Measurements from ENCODE around the gene SLC1A1. TPM values are rescaled to one million over a fixed set of nuclear protein-coding genes. Genes with fewer than 3 reads are reported as not detected.

Gene SLC1A1
- total RNA-seq, 5 donors from 2014 or later (not counting 1 experiment from before 2014, with no cell fraction given), result 0.26 to 0.46 (median 0.38) TPM; not detected in 2

DNA sequence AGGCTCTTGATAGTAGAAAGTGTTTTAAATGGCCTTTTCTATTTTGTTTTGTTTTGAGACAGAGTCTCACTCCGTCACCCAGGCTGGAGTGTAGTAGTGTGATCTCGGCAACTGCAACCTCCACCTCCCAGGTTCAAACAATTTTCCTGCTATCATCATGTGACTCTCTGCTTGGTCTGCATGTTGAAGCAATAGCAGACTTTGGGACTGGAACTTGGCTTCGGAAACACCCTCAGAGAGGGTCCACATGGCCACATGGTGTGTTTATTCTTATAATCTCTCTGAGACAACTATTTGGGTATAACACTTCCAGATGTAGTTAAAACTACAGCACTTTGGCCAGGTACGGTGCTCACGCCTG is 10.9 kb downstream of the SLC1A1 start:
- Histone ChIP-seq H3K4me1 (ENCODE audit: control insufficient read depth in 1 of 2, extremely low read depth in 1 of 2, insufficient read depth in 2 of 2, low read length in 2 of 2) (no peaks in the 10 kb centered on the region), H3K9me3 (no peaks in the 10 kb centered on the region), H3K27me3 (replicated peaks in 1 of 2; ENCODE audit: control insufficient read depth in 2 of 2, extremely low read depth in 1 of 2, insufficient read depth in 2 of 2, low read length in 1 of 2) (peaks cover 0 to 10% of the 10 kb centered on the region in 2 experiments), H3K27ac (ENCODE audit: low read length) (no peak overlapping the region), H3K36me3 (ENCODE audit: control insufficient read depth in 2 of 2, extremely low read depth in 1 of 2, insufficient read depth in 1 of 2, low read length in 1 of 2) (no peaks in the 10 kb centered on the region), H3K4me3 (ENCODE audit: control insufficient read depth in 1 of 2, extremely low read depth in 1 of 2, low read length in 1 of 2) (no peak overlapping the region)
- H3K27me3 Mint-ChIP-seq, result peaks cover 2 to 7% of the 10 kb centered on the region in 2 donors
- DNase-seq, result no peak
- H3K36me3 Mint-ChIP-seq, result no peaks in the 10 kb centered on the region
- H3K4me3 Mint-ChIP-seq, result no peak overlapping the region
- WGBS (ENCODE audit: insufficient coverage), result no CpG with 5 or more reads among the region's 5 CpGs
- POLR2A ChIA-PET, result no interaction called here
- no peaks in the 10 kb centered on the region for H3K9me3 Mint-ChIP-seq
- CTCF ChIA-PET, result no interaction called here
- H3K4me1 Mint-ChIP-seq, result no peaks in the 10 kb centered on the region
- H3K27ac Mint-ChIP-seq, result no peak overlapping the region
- ATAC-seq (replicated peaks in 1 of 4), result no peak

DNA sequence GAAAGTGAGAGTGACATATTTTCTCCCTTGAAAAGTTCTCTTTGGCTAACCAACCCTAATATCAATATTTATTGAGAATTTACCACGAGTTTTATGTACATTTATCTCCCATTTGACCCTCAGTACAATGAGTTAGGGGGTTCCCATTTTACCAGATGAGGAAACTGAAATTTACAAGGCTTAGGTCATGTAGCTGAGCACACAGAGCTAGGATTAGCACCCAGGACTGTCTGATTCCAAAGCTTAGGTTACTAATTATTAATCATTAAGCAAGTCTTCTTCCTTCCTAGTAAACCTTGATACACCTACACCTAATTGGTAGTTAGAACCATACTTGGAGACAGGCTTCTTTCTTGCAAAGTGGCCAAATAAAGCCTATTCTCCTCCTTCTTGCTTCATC is 12.2 kb downstream of the SLC1A1 start:
- no CpG with 5 or more reads among the region's 1 CpG for WGBS (ENCODE audit: insufficient coverage)
- no peak for DNase-seq

DNA sequence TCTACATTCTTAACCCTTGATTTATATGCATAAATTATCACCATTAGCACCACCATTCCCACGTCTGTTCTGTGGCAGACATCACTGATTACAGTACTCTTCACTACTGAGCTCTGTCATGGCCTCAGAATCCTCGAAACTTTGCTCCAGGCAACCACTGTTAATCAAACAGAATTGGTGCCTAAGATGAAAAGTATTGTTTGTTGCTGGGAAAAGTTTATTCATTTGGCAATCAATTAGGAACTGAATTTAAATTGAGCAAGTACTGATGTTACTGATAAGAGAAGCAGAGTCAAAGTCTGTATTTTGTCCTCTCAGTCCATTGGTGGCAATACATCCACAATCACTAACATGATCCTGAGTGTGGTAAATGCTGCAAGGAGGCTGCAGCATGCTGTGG is 12.8 kb downstream of the SLC1A1 start:
- no peak for DNase-seq
- Histone ChIP-seq H3K27me3 (replicated peaks in 1 of 2; ENCODE audit: control insufficient read depth in 2 of 2, extremely low read depth in 1 of 2, insufficient read depth in 2 of 2, low read length in 1 of 2) (peaks cover 0 to 6% of the 10 kb centered on the region in 2 experiments), H3K36me3 (ENCODE audit: control insufficient read depth in 2 of 2, extremely low read depth in 1 of 2, insufficient read depth in 1 of 2, low read length in 1 of 2) (no peaks in the 10 kb centered on the region), H3K4me1 (ENCODE audit: control insufficient read depth in 1 of 2, extremely low read depth in 1 of 2, insufficient read depth in 2 of 2, low read length in 2 of 2) (no peaks in the 10 kb centered on the region), H3K27ac (ENCODE audit: low read length) (no peak overlapping the region), H3K9me3 (no peaks in the 10 kb centered on the region), H3K4me3 (ENCODE audit: control insufficient read depth in 1 of 2, extremely low read depth in 1 of 2, low read length in 1 of 2) (no peak overlapping the region)
- H3K36me3 Mint-ChIP-seq, result no peaks in the 10 kb centered on the region
- ATAC-seq (replicated peaks in 1 of 4), result no peak
- H3K27ac Mint-ChIP-seq, result no peak overlapping the region
- no peaks in the 10 kb centered on the region for H3K9me3 Mint-ChIP-seq
- H3K4me3 Mint-ChIP-seq, result no peak overlapping the region
- CTCF ChIA-PET, result no interaction called here
- no peaks in the 10 kb centered on the region for H3K4me1 Mint-ChIP-seq
- H3K27me3 Mint-ChIP-seq, result peaks cover 0 to 3% of the 10 kb centered on the region in 2 donors
- POLR2A ChIA-PET, result no interaction called here
- 40% methylated on average over 1 of the region's 2 CpGs for WGBS (ENCODE audit: insufficient coverage)

More for the DNA sequence above, 12.2 kb downstream of the SLC1A1 start:
- H3K4me1 Mint-ChIP-seq, result no peaks in the 10 kb centered on the region
- no peaks in the 10 kb centered on the region for H3K36me3 ChIP-seq (ENCODE audit: control insufficient read depth in 2 of 2, extremely low read depth in 1 of 2, insufficient read depth in 1 of 2, low read length in 1 of 2)
- H3K9me3 ChIP-seq, result no peaks in the 10 kb centered on the region
- no peak overlapping the region for H3K27ac Mint-ChIP-seq
- peaks cover 0 to 3% of the 10 kb centered on the region in 2 donors for H3K27me3 Mint-ChIP-seq
- CTCF ChIA-PET, result no interaction called here
- no peak overlapping the region for H3K4me3 ChIP-seq (ENCODE audit: control insufficient read depth in 1 of 2, extremely low read depth in 1 of 2, low read length in 1 of 2)
- POLR2A ChIA-PET, result no interaction called here
- H3K4me3 Mint-ChIP-seq, result no peak overlapping the region
- peaks cover 0 to 6% of the 10 kb centered on the region in 2 experiments for H3K27me3 ChIP-seq (replicated peaks in 1 of 2; ENCODE audit: control insufficient read depth in 2 of 2, extremely low read depth in 1 of 2, insufficient read depth in 2 of 2, low read length in 1 of 2)
- no peaks in the 10 kb centered on the region for H3K4me1 ChIP-seq (ENCODE audit: control insufficient read depth in 1 of 2, extremely low read depth in 1 of 2, insufficient read depth in 2 of 2, low read length in 2 of 2)
- H3K36me3 Mint-ChIP-seq, result no peaks in the 10 kb centered on the region
- ATAC-seq (replicated peaks in 1 of 4), result no peak
- H3K9me3 Mint-ChIP-seq, result no peaks in the 10 kb centered on the region
- no peak overlapping the region for H3K27ac ChIP-seq (ENCODE audit: low read length)

DNA sequence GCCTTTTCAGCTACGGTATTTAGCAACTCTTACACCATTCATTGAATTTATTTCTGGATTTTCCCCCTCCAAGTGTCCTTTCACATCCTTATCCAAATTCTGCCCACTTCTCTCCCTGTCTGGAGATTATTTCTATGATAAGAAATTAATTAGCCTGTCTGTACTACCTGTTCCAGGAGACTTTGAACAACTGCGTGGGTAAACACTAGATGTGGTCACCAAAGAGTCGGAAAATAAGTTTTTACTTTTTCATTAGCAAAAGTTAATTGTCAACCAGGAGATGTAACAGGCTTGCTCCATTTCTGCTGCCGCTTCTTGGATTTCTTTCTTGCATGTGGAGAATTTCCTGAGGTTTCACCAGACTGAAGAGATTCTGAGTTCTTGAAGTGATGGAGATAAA is 14.0 kb downstream of the SLC1A1 start:
- DNase-seq (no peak), ATAC-seq (replicated peaks in 1 of 4) (no peak)
- no peak overlapping the region for H3K27ac Mint-ChIP-seq
- no peak overlapping the region for H3K4me3 Mint-ChIP-seq
- no peaks in the 10 kb centered on the region for H3K36me3 Mint-ChIP-seq
- no peaks in the 10 kb centered on the region for H3K36me3 ChIP-seq (ENCODE audit: control insufficient read depth in 2 of 2, extremely low read depth in 1 of 2, insufficient read depth in 1 of 2, low read length in 1 of 2)
- no peaks in the 10 kb centered on the region for H3K9me3 ChIP-seq
- WGBS (ENCODE audit: insufficient coverage), result 83% methylated on average over 2 of the region's 4 CpGs
- CTCF ChIA-PET, result no interaction called here
- POLR2A ChIA-PET, result interaction anchor here in 1 of 2 donors (0.7 kb wide), 1 partner anchor 1897 kb away, joined by 3 read pairs; no protein-coding TSS in a partner anchor
- no peaks in the 10 kb centered on the region for H3K4me1 ChIP-seq (ENCODE audit: control insufficient read depth in 1 of 2, extremely low read depth in 1 of 2, insufficient read depth in 2 of 2, low read length in 2 of 2)
- no peak overlapping the region for H3K4me3 ChIP-seq (ENCODE audit: control insufficient read depth in 1 of 2, extremely low read depth in 1 of 2, low read length in 1 of 2)
- no peaks in the 10 kb centered on the region for H3K9me3 Mint-ChIP-seq
- H3K27me3 Mint-ChIP-seq, result peaks cover 0 to 3% of the 10 kb centered on the region in 2 donors
- H3K27me3 ChIP-seq (replicated peaks in 1 of 2; ENCODE audit: control insufficient read depth in 2 of 2, extremely low read depth in 1 of 2, insufficient read depth in 2 of 2, low read length in 1 of 2), result peaks cover 0 to 6% of the 10 kb centered on the region in 2 experiments
- no peak overlapping the region for H3K27ac ChIP-seq (ENCODE audit: low read length)
- no peaks in the 10 kb centered on the region for H3K4me1 Mint-ChIP-seq

DNA sequence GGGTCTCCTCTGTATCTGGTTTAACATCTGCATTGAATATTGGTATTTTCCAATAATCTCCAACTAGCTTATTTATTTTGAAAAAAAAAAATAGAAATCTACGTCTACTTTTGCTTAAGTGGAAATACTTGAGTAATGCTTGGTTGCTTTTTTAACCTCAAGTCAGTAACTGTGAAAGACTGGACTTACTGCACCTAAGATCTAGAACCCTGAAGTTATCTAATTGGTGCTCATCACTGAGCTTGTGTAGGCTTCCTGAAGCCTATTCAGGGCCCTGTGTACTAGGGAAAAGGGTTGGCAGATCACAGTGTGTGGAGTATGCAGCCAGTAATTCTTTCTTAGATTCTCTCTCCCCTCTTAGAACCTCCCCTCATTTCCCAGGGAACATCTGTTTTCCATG is 16.2 kb downstream of the SLC1A1 start:
- CTCF ChIA-PET, result interaction anchor here in 1 of 2 donors (0.6 kb wide), 1 partner anchor 383 kb away, joined by 3 read pairs; no protein-coding TSS in a partner anchor
- no peaks in the 10 kb centered on the region for H3K36me3 Mint-ChIP-seq

DNA sequence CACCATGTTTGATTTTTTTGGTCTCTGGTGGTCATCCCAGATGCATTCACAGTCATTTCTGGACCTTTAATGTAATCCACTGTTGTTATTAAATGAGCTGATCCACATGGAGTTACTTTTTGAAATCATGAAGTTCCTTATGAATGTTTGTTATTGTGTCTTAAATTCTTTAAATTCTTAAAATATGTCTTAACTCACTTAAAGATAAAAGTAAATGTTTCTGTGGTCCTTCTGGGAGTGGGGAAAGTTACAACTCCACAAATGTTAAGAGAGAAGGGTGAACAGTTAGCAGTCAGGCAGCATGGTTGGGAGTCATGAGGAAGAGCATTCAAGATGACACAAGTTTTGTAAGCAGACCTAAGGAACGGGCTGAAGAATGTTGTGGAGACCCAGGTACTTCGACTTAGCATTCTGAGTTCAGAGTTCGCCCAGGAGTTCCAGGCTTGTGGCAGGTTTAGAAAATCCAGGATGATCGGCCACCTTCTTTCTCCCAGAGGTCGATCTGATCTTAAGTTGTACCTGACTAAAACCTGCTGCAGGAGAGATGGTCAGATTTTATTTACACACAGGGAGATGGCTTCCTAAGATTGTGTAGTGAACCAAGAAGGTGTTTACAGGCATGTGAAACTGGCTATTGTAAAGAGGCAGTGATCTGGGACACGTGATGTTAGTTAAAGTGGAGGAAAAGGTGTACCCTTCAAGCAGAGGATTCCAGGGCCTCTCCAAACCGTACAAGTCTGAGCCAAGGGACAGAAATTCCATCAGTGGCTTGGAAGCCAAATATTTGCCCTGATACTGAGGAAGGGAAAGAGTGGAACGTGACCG is 17.2 kb downstream of the SLC1A1 start:
- Histone ChIP-seq H3K9me3 (no peaks in the 10 kb centered on the region), H3K36me3 (ENCODE audit: control insufficient read depth in 2 of 2, extremely low read depth in 1 of 2, insufficient read depth in 1 of 2, low read length in 1 of 2) (no peaks in the 10 kb centered on the region), H3K27ac (ENCODE audit: low read length) (no peak overlapping the region), H3K4me3 (ENCODE audit: control insufficient read depth in 1 of 2, extremely low read depth in 1 of 2, low read length in 1 of 2) (no peak overlapping the region), H3K4me1 (ENCODE audit: control insufficient read depth in 1 of 2, extremely low read depth in 1 of 2, insufficient read depth in 2 of 2, low read length in 2 of 2) (no peaks in the 10 kb centered on the region), H3K27me3 (replicated peaks in 1 of 2; ENCODE audit: control insufficient read depth in 2 of 2, extremely low read depth in 1 of 2, insufficient read depth in 2 of 2, low read length in 1 of 2) (peaks cover 0 to 3% of the 10 kb centered on the region in 2 experiments)
- DNase-seq (no peak), ATAC-seq (replicated peaks in 1 of 4) (no peak)
- Mint-ChIP-seq H3K36me3 (no peaks in the 10 kb centered on the region), H3K9me3 (no peaks in the 10 kb centered on the region), H3K4me1 (no peaks in the 10 kb centered on the region), H3K27ac (no peak overlapping the region), H3K4me3 (no peak overlapping the region), H3K27me3 (no peaks in the 10 kb centered on the region)
- ChIA-PET POLR2A (interaction anchor here in 1 of 2 donors (0.5 to 0.7 kb wide), 2 partner anchors 54 to 517 kb away, joined by 4 to 14 read pairs; no protein-coding TSS in a partner anchor), CTCF (no interaction called here)
- WGBS (ENCODE audit: insufficient coverage), result 87% methylated on average over 5 of the region's 9 CpGs

More for the DNA sequence above, 16.2 kb downstream of the SLC1A1 start:
- H3K4me1 Mint-ChIP-seq, result no peaks in the 10 kb centered on the region
- no peaks in the 10 kb centered on the region for H3K9me3 ChIP-seq
- H3K27me3 Mint-ChIP-seq, result no peaks in the 10 kb centered on the region
- H3K27me3 ChIP-seq (replicated peaks in 1 of 2; ENCODE audit: control insufficient read depth in 2 of 2, extremely low read depth in 1 of 2, insufficient read depth in 2 of 2, low read length in 1 of 2), result peaks cover 0 to 3% of the 10 kb centered on the region in 2 experiments
- POLR2A ChIA-PET, result interaction anchor here in 1 of 2 donors (0.6 kb wide), 1 partner anchor 982 kb away, joined by 3 read pairs; no protein-coding TSS in a partner anchor
- no peaks in the 10 kb centered on the region for H3K9me3 Mint-ChIP-seq
- DNase-seq (no peak), ATAC-seq (replicated peaks in 1 of 4) (no peak)
- H3K36me3 ChIP-seq (ENCODE audit: control insufficient read depth in 2 of 2, extremely low read depth in 1 of 2, insufficient read depth in 1 of 2, low read length in 1 of 2), result no peaks in the 10 kb centered on the region
- H3K4me1 ChIP-seq (ENCODE audit: control insufficient read depth in 1 of 2, extremely low read depth in 1 of 2, insufficient read depth in 2 of 2, low read length in 2 of 2), result no peaks in the 10 kb centered on the region
- no peak overlapping the region for H3K27ac ChIP-seq (ENCODE audit: low read length)
- H3K4me3 ChIP-seq (ENCODE audit: control insufficient read depth in 1 of 2, extremely low read depth in 1 of 2, low read length in 1 of 2), result no peak overlapping the region
- no peak overlapping the region for H3K27ac Mint-ChIP-seq
- H3K4me3 Mint-ChIP-seq, result no peak overlapping the region
- no CpG with 5 or more reads among the region's 1 CpG for WGBS (ENCODE audit: insufficient coverage)
